ENCODE results near the gene ARV1.

The ARV1 gene

DNA sequence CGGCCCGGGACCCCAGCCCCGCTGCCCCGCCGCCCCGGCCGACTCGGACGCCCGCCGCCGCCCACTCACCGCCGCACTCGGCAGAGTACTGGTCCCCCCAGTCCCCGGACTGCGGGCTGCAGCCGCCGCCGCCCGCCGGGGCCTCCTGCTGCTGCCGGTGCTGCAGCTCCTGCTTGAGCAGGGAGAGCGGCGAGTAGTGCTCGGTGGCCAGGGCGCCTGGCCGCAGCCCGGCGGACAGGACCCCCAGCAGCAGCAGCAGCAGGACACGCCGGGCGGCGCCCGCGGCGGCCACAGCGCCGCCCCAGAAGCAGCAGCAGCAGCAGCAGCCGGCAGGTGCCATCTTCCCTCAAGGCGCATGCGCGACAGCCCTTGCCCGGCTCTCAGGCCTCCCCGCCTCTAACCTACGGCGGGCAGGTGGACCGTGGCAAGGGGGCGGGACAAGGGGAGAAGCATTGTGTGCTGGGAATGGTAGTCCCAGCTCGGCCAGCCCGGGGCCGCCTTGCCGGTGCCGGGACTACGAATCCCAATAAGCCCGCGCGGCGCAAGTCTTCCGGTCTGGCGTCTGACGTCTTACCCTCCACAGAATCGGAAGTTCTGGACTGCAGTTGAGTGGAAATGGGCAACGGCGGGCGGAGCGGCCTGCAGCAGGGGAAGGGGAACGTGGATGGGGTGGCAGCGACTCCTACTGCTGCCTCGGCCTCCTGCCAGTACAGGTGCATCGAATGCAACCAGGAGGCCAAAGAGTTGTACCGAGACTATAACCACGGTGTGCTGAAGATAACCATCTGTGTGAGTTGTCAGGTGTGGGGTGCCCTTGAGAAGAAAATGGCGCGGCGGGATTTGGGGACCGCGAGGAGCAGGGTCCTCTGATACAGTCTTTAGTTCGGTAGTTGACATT is at the start of gene ARV1, which contains the start of gene TTC13:
Gene ARV1 (plus strand): TSS at position 604 of the 898 bp plus-strand sequence. CDS start 12 bp downstream, at position 616.
Gene TTC13 (minus strand): TSS at position 371 of the 898 bp plus-strand sequence. CDS start 31 bp downstream, at position 340.
- DNase-seq, result peak; percentile 98

GRCh38 chr1:230930986-230931385 is 47.9 kb upstream of the ARV1 start:
- no peak for DNase-seq

DNA sequence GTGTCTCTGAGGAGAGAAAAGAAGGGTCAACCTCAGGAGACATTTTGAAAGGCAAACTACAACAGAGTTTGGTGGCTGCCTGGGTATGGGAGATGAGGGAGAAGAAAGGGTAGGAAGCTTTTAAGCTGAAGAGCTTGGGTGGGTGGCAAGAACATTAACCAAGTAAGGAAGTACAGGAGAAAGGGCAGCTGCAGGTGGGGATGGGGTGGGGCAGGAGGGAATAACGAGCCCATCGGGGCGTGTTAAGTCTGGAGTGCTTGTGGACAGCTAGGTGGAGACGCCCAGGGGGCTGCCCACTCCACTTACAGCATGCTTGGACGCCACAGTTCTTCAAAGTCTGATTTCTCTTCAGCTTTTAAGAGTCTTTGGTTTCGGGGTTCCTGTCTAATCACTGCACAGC is 43.0 kb upstream of the ARV1 start:
- DNase-seq, result no peak

- no peak for DNase-seq
These were observed 42.4 kb upstream of the ARV1 start for GRCh38 chr1:230936475-230936874.

DNA sequence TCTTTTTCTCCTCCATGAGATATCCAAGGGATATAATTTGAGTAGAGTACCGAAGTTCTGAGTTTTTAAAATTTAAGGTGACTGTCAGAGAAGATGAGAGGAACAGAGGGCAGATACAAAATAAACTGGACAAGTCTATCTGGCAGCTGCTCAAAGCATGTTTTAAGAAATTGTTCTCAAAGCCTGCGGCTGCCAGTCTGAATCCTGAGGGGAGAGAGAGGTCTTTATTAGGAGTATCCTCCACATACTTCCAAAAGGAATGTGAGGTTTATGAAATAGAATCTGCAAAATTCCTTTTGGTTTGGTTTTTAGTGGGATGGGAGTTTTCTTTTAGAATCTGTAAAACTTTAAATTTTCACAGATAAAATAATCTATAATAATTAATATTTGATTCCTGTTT is 41.5 kb upstream of the ARV1 start:
- no peak for DNase-seq

GRCh38 chr1:230938924-230939368 is 39.9 kb upstream of the ARV1 start:
- DNase-seq, result no peak

DNA sequence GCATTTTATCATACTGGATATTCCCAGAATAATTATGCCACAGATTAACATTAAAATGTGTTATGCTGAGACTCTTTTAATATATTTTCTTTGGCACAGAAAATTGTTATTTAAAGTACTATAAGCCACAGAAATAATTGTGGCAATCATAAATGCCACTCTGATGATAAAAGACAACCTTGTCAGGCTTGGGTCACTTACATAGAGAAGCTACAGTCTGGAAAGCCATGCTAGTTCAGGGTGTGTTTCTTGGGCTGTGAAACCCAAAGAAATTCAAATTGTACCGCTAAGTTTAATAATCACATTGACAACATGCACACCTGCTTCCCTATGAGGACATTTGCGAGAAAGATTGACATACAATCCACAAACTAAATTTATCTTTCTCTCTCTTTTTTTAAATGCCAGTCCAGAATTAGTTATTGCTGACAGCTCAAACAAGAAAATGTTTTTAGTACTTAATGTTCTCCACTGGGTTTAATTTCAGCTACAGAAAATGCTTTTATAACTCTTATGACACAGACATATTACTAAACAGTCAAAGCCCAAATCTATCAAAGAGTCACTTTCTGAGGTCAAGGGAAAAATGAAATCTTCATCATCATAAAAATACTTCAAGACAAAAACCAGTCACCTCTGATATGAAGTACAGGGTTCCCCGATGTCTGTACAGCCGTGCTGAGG is 38.9 kb upstream of the ARV1 start:
- no peak for DNase-seq

DNA sequence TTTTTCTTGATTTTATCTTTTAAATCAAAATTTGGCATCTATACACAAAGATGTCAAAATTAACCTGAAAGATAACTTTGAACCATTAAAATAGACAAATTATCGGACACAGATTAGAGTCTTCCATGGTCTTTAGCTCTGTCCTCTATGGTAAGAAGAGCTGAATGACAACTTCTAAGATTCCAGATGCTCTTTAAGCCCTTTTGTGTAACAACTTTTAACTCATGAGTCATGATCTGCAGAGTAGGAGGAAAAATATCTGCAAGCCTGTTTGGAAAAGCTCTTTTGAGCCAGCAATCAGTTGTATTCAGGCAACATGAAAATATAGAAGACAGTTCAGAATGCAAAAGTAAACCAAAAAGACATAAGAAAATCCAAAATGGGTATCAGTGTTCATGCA is 38.0 kb upstream of the ARV1 start:
- no peak for DNase-seq

GRCh38 chr1:230943048-230943593 is 35.8 kb upstream of the ARV1 start:
- DNase-seq, result no peak

DNA sequence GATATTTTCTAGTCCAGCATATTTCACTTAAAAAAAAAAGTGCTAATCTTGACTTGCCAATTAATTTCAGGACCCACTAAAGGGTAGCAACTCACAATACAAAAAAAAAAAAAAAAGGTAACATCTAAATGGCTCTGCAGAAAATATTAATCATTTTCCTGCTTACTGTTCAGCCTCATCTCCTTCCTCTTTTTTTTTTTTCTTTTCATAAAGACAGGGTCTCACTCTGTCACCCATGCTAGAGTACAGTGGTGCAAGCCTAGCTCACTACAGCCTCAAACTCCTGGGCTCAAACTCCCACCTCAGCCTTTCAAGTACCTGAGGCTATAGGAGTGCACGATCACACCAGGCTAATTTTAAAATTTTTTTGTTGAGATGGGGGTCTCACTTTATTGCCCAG is 30.6 kb upstream of the ARV1 start:
- DNase-seq, result no peak

- no peak for DNase-seq
These were observed 30.0 kb upstream of the ARV1 start for GRCh38 chr1:230948903-230949302.

DNA sequence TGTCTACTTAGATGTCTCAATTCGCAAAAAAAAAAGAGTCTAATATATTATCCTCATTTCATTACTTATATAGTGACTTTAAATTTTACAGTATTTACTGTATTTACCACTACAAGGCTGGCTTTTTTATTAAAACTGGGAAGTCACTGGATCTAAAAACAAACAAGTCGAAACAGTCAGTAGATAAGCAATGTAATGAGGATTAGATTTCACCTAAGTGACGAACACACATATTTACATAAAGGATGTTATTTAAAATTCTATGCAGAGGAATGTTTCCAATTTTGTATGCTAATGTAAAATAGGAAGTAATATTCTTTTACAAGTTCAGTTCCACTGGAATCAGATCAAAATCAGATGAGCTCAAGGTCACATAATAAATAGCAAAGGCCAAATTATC is 28.5 kb upstream of the ARV1 start:
- no peak for DNase-seq

DNA sequence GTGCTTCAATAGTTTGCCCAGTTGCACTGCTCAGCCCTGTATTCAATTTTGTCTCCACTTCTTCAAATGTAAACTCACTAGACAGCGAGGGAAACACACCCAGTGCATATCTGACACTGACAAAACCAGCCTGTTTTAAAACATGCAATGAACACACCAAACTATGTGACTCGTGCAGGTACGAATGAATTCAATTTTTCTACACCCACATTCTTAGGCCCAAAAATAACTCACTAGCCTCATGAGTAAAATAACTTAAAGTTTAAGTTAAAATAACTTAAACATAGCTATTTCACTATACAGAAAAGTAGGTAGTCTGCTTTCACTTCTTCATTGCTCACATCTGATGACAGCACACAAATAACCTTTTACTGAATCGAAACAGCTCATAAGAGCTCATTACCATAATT is 21.3 kb upstream of the ARV1 start:
- no peak for DNase-seq

DNA sequence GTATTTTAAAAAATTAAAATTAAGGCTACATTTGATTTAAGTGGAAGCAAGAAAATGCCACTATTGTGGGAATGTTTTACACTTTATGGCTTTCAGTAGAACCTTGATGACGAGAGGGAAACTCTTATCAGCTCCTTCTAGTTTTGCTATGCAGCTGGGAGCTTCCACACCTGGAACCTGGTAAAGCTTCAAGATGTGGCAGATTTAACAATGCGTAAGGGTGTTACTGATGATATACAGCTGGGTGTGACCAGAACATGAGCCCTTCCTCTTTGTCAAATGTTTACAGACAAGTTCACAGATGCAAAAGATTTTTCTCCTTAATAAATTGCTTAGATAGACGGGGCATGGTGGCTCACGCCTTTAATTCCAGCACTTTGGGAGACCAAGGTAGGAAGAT is 20.5 kb upstream of the ARV1 start:
- DNase-seq, result no peak

- DNase-seq, result no peak
These were observed 14.0 kb upstream of the ARV1 start for GRCh38 chr1:230964896-230965295.

- no peak for DNase-seq
These were observed 13.4 kb upstream of the ARV1 start for GRCh38 chr1:230965535-230965934.

DNA sequence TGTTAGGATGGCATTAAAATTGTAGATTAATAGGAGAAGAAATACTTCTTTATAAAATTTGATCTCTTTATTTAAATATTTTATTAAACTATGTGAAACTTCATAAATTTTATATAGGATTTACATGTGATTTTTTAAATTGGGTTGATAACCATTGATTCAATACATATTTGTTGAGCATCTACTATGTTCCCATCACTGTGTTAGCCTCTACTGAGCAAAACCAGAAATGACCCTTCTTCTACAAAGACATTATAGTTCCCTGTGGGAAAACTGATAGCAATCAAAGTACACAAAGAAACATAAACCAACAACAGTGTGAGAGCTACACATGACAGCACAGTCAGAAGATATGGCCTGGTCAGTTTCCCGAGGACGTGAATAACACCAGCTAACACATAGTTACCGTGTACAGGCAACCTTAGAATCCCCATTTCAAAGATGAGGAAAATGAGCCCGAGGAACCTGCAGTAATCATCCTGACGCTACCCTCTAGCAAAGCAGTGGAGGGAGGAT is 12.5 kb upstream of the ARV1 start:
- no peak for DNase-seq

DNA sequence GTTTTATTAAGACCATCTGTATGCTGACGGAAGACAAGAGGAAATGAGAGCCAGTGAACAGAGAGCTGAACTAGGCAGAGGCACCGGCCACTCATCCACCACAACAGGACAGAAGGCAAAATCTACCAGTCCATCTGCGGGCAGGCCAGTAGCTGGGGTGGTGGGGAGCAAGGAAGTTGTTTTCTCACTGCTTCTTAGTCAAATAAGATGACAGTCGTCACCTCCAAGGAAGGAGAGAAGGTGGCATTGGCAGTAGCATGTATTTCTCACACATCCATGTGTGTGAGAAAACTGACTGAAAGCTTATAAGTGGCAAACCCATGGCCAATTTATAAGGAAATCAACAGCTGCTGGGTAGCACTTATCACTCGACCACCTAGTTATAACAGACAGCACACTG is 8.5 kb upstream of the ARV1 start:
- DNase-seq, result no peak

- no peak for DNase-seq
These were observed 7.1 kb upstream of the ARV1 start for GRCh38 chr1:230971771-230972170.

DNA sequence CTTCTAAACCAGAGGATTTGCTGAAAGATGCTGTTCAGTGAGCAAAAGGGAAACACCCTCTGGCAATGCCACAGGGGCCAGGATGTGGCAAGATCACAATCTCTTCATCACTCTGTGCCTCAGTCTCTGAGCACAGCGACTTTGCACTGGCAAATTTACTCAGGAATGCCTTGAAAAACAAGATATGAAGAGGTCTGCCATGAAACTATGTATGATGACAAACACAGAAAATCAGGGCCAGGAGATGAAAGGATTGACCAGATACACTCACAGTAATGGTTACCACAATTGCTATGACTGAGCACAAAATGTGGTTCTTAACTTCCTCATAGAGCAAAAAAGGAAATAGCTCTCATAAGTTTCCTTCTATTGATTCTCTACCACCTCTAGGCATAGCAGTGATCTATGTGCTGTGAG is 6.0 kb upstream of the ARV1 start:
- DNase-seq, result peak; percentile 73

- DNase-seq, result no peak
These were observed 3.3 kb upstream of the ARV1 start for GRCh38 chr1:230975636-230976035.

- DNase-seq, result no peak
These were observed 2.5 kb upstream of the ARV1 start for GRCh38 chr1:230976360-230976759.

Data from CD4-positive, alpha-beta T cell treated with Interleukin-10 for 1 hour (primary cell).